ENCODE measurements around the gene AP4B1. TPM values are rescaled to one million over a fixed set of nuclear protein-coding genes. Genes with fewer than 3 reads are reported as not detected.

AP4B1 gene
- total and polyA plus RNA-seq, 9 of the 15 experiments (the other 6 are each of a cell fraction or from before 2014, with no cell fraction given): 15.8 to 36.5 (median 24.6) TPM

DNA sequence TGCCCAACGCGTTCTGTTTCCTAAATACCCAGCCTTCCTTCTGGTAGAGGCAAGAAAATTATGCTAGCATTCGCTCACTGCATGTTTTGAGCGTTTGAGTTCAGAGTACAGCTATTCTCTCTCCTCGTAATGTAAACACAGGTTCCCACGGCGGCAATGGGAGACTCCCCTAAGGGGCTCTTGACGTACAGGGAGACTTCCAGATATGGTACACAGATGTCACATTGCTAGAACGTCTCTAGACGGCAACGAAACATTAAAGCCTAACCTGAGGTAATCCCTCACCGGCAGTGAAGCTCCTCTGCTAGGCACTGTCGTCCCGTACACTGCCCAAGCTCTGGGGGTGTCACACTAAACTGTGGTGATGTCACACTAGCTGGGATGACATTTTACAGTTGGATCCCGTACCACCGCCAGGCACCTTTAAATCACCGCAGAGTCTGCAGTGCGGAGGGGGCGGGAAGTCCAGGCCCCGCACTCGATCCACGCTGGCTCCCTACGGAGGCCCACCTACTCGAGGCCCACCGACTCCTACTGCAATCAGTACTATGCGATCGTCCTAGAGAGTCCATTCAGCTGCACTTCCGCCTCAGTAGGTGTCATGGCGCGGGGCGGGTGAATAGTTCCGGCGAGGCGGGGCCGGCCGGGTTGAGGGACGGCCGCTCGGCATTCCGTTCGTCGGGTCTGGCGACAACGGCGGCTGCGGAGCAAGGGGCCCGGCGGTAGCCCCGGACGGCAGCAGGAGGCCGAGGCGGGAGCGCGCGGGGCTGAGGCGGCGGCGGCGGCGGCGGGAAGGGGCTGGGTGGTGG is 24.5 kb upstream of the AP4B1 start, which contains the start of gene HIPK1 (continued):
- TF ChIP-seq RFX1 (IDR thresholded peaks at IDR 0.05) (no peak; the same call in 1 of the 2 replicates), NRF1 (conservative IDR thresholded peaks at IDR 0.05 in 1 of 2, IDR thresholded peaks at IDR 0.05 in 1 of 2) (peak in 1 of 2 experiments; percentile 47; a peak in 2 of 4 replicates), ZNF263 (CRISPR knock-in tag; IDR thresholded peaks at IDR 0.05; ENCODE audit: borderline replicate concordance) (peak; percentile 48; the same call in 1 of the 2 replicates), ZNF384 (IDR thresholded peaks at IDR 0.05; ENCODE audit: low read depth, low read length) (peak; percentile 25; the same call in 1 of the 2 replicates), KAT8 (IDR thresholded peaks at IDR 0.05; ENCODE audit: low read depth) (no peak), ZNF133 (CRISPR knock-in tag; IDR thresholded peaks at IDR 0.05) (no peak), DNMT1 (IDR thresholded peaks at IDR 0.05) (no peak), ERF (CRISPR knock-in tag; IDR thresholded peaks at IDR 0.05) (no peak), PML (IDR thresholded peaks at IDR 0.05; ENCODE audit: low read length) (peak; percentile 54), RFX7 (CRISPR knock-in tag; IDR thresholded peaks at IDR 0.05) (no peak), MTF1 (CRISPR knock-in tag; IDR thresholded peaks at IDR 0.05; ENCODE audit: borderline replicate concordance) (no peak), HNRNPLL (IDR thresholded peaks at IDR 0.05; ENCODE audit: low read depth, low read length, poor library complexity, severe bottlenecking) (peak; percentile 65), RBBP5 (IDR thresholded peaks at IDR 0.05; ENCODE audit: borderline replicate concordance, insufficient read depth, low read length, poor library complexity, severe bottlenecking) (peak; percentile 67), ZKSCAN1 (IDR thresholded peaks at IDR 0.05; ENCODE audit: low read depth, low read length) (no peak; the same call in 1 of the 2 replicates)
- TF ChIP-seq, protein P1, sequence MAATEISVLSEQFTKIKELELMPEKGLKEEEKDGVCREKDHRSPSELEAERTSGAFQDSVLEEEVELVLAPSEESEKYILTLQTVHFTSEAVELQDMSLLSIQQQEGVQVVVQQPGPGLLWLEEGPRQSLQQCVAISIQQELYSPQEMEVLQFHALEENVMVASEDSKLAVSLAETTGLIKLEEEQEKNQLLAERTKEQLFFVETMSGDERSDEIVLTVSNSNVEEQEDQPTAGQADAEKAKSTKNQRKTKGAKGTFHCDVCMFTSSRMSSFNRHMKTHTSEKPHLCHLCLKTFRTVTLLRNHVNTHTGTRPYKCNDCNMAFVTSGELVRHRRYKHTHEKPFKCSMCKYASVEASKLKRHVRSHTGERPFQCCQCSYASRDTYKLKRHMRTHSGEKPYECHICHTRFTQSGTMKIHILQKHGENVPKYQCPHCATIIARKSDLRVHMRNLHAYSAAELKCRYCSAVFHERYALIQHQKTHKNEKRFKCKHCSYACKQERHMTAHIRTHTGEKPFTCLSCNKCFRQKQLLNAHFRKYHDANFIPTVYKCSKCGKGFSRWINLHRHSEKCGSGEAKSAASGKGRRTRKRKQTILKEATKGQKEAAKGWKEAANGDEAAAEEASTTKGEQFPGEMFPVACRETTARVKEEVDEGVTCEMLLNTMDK (IDR thresholded peaks at IDR 0.05; ENCODE audit: borderline replicate concordance, insufficient read depth, low read depth, low read length, poor library complexity, severe bottlenecking): no peak
- TF ChIP-seq, protein P2, sequence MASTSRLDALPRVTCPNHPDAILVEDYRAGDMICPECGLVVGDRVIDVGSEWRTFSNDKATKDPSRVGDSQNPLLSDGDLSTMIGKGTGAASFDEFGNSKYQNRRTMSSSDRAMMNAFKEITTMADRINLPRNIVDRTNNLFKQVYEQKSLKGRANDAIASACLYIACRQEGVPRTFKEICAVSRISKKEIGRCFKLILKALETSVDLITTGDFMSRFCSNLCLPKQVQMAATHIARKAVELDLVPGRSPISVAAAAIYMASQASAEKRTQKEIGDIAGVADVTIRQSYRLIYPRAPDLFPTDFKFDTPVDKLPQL (IDR thresholded peaks at IDR 0.05; ENCODE audit: extremely low read depth, insufficient read length): no peak
- TF ChIP-seq, protein P3, sequence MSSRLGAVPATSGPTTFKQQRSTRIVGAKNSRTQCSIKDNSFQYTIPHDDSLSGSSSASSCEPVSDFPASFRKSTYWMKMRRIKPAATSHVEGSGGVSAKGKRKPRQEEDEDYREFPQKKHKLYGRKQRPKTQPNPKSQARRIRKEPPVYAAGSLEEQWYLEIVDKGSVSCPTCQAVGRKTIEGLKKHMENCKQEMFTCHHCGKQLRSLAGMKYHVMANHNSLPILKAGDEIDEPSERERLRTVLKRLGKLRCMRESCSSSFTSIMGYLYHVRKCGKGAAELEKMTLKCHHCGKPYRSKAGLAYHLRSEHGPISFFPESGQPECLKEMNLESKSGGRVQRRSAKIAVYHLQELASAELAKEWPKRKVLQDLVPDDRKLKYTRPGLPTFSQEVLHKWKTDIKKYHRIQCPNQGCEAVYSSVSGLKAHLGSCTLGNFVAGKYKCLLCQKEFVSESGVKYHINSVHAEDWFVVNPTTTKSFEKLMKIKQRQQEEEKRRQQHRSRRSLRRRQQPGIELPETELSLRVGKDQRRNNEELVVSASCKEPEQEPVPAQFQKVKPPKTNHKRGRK (tag; IDR thresholded peaks at IDR 0.05): no peak
- TF ChIP-seq, protein P4, sequence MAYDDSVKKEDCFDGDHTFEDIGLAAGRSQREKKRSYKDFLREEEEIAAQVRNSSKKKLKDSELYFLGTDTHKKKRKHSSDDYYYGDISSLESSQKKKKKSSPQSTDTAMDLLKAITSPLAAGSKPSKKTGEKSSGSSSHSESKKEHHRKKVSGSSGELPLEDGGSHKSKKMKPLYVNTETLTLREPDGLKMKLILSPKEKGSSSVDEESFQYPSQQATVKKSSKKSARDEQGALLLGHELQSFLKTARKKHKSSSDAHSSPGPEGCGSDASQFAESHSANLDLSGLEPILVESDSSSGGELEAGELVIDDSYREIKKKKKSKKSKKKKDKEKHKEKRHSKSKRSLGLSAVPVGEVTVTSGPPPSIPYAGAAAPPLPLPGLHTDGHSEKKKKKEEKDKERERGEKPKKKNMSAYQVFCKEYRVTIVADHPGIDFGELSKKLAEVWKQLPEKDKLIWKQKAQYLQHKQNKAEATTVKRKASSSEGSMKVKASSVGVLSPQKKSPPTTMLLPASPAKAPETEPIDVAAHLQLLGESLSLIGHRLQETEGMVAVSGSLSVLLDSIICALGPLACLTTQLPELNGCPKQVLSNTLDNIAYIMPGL (CRISPR knock-in tag; IDR thresholded peaks at IDR 0.05): peak; percentile 38; the same call in 1 of the 2 replicates
- TF ChIP-seq, protein P5, sequence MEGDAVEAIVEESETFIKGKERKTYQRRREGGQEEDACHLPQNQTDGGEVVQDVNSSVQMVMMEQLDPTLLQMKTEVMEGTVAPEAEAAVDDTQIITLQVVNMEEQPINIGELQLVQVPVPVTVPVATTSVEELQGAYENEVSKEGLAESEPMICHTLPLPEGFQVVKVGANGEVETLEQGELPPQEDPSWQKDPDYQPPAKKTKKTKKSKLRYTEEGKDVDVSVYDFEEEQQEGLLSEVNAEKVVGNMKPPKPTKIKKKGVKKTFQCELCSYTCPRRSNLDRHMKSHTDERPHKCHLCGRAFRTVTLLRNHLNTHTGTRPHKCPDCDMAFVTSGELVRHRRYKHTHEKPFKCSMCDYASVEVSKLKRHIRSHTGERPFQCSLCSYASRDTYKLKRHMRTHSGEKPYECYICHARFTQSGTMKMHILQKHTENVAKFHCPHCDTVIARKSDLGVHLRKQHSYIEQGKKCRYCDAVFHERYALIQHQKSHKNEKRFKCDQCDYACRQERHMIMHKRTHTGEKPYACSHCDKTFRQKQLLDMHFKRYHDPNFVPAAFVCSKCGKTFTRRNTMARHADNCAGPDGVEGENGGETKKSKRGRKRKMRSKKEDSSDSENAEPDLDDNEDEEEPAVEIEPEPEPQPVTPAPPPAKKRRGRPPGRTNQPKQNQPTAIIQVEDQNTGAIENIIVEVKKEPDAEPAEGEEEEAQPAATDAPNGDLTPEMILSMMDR (IDR thresholded peaks at IDR 0.05 in 2 of 3, conservative IDR thresholded peaks at IDR 0.05 in 1 of 3; ENCODE audit: insufficient read depth in 2 of 3, low read depth in 1 of 3, low read length in 3 of 3): no peak

Data from K562 (cell line).